Neural progenitor cell (in vitro differentiated cells): ENCODE measurements around the gene LAX1.

Source experiments
- CTCF ChIP-seq: fragments of 200-600 bp; sonication (generic); IDR thresholded peaks from 2 replicates; pipeline ENCODE4 v1.5.1; 2017; ENCODE audit warnings: antibody characterized with exemption, mild to moderate bottlenecking
- EZH2 ChIP-seq: fragments of 200-600 bp; sonication (generic); IDR thresholded peaks from 2 replicates; pipeline ENCODE4 v1.6.1; 2017; ENCODE audit warnings: antibody characterized with exemption, mild to moderate bottlenecking, moderate library complexity
- EZH2phosphoT487 ChIP-seq: fragments of 200-600 bp; sonication (generic); IDR thresholded peaks from 2 replicates; pipeline ENCODE4 v1.6.1; 2017; ENCODE audit warnings: antibody characterized with exemption

DNA sequence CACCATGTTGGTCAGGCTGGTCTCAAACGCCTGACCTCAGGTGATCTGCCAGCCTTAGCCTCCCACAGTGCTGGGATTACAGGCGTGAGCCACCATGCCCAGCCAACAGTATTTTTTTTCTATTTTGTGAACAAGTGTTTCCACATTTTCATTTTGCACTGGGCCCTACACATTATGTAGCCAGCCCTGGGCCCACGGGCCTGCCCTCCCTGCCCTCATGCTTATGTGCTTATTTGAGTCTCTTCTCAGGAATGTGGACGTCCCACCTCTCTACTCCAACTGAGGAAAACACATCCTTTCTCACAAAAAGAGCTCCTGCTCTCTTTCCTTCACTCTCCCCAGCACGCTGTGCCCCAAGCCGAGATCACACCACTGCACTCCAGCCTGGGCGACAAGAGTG, 17.0 kb downstream of the LAX1 start:
- TF ChIP-seq CTCF, result no peak
- no peak for TF ChIP-seq EZH2phosphoT487
- no peak for TF ChIP-seq EZH2
